HG03159 (cell line): ENCODE results near the gene CFAP92.
"Not testable (repeated sequence)": the region's sequence is repeated elsewhere in the genome, so short reads cannot be mapped to it uniquely, and the experiment has no call there.

ENCODE experiments used
- ATAC-seq: cut with Tn5 transposase; IDR thresholded peaks from one replicate; pipeline ENCODE4 v1.9.1; 2021; ENCODE audit warnings: mild to moderate bottlenecking, moderate library complexity; ENCODE audit not compliant: unreplicated experiment

CFAP92 gene

GRCh38 chr3:128907706-128908445 lies 86.0 kb downstream of the CFAP92 start:
- no peak for ATAC-seq

- no peak for ATAC-seq
Measured at GRCh38 chr3:128906804-128907525, 86.9 kb downstream of the CFAP92 start.

- ATAC-seq, result no peak
Measured at GRCh38 chr3:128906031-128906803, 87.7 kb downstream of the CFAP92 start.

GRCh38 chr3:128903501-128903900 lies 90.4 kb downstream of the CFAP92 start:
- no peak for ATAC-seq

- no peak for ATAC-seq
Measured at GRCh38 chr3:128902426-128902825, 91.5 kb downstream of the CFAP92 start.

GRCh38 chr3:128895843-128896697 lies 97.8 kb downstream of the CFAP92 start:
- ATAC-seq, result no peak

GRCh38 chr3:128889139-128889894 lies 104.6 kb downstream of the CFAP92 start:
- no peak for ATAC-seq

- no peak for ATAC-seq
Measured at GRCh38 chr3:128884992-128885391, 108.9 kb downstream of the CFAP92 start.

- no peak for ATAC-seq
Measured at GRCh38 chr3:128882719-128883118, 111.2 kb downstream of the CFAP92 start.

- ATAC-seq, result no peak
Measured at GRCh38 chr3:128881576-128881975, 112.3 kb downstream of the CFAP92 start.

GRCh38 chr3:128880455-128880854 lies 113.4 kb downstream of the CFAP92 start:
- not testable (repeated sequence) for ATAC-seq

- ATAC-seq, result no peak
Measured at GRCh38 chr3:128879991-128880390, 113.9 kb downstream of the CFAP92 start.

- peak; percentile 93 for ATAC-seq
Measured at GRCh38 chr3:128879125-128879969, 114.5 kb downstream of the CFAP92 start, which contains the start of gene ACAD9. Gene ACAD9, plus strand, starts transcription at chr3:128879620. Its CDS starts 72 bp downstream, at chr3:128879692.

- no peak for ATAC-seq
Measured at GRCh38 chr3:128878556-128879124, 115.2 kb downstream of the CFAP92 start.

GRCh38 chr3:128878011-128878457 lies 115.8 kb downstream of the CFAP92 start:
- no peak for ATAC-seq

GRCh38 chr3:128875556-128876120 lies 118.2 kb downstream of the CFAP92 start:
- no peak for ATAC-seq

- no peak for ATAC-seq
Measured at GRCh38 chr3:128874481-128875180, 119.2 kb downstream of the CFAP92 start.
